Mucosa of descending colon (tissue), 3 donors: Measurements from ENCODE around the gene CA5A. TPM values are rescaled to one million over a fixed set of nuclear protein-coding genes. Genes with fewer than 3 reads are reported as not detected.
A peak's percentile ranks its signal among the peaks of the same experiment; 100 is the strongest.
"Not testable (repeated sequence)": the region's sequence is repeated elsewhere in the genome, so short reads cannot be mapped to it uniquely, and the experiment has no call there.

Experiments
- ATAC-seq: fragments of 200-7000 bp; cut with Tn5 transposase; one replicate; pipeline ENCODE4 v1.9.1; 2020; ENCODE audit warnings: mild to moderate bottlenecking, moderate library complexity
- DNase-seq, 3 donors: peaks; one replicate each; pipeline ENCODE4 v3.0.0-alpha.2; 2020
- H3K36me3 ChIP-seq: fragments of 200-600 bp; one replicate; pipeline ENCODE4 v1.8.0; 2021; ENCODE audit warnings: low read depth, mild to moderate bottlenecking
- H3K4me1 ChIP-seq: fragments of 200-600 bp; one replicate; pipeline ENCODE4 v1.8.0; 2021; ENCODE audit warnings: low read depth, mild to moderate bottlenecking
- H3K4me3 ChIP-seq: fragments of 200-600 bp; one replicate; pipeline ENCODE4 v1.8.0; 2021; ENCODE audit warnings: mild to moderate bottlenecking
- H3K9me3 ChIP-seq: fragments of 200-600 bp; one replicate; pipeline ENCODE4 v1.8.0; 2021; ENCODE audit warnings: mild to moderate bottlenecking
- CTCF ChIP-seq: fragments of 200-600 bp; IDR thresholded peaks from one replicate; pipeline ENCODE4 v1.8.0; 2022; ENCODE audit warnings: antibody characterized with exemption, mild to moderate bottlenecking
- intact Hi-C, 2 donors: fragments of 100-400 bp; cut with DNase I in 1 of 2; cut with micrococcal nuclease in 1 of 2; formaldehyde crosslinking; loops; one replicate each; pipeline versions ENCODE4 v1.11.0 to v1.11.1; 2022; cut with DNase I, micrococcal nuclease
- long read RNA-seq, 2 donors: library from polyadenylated mRNA; unstranded; transcript quantifications; one replicate each; pipeline ENCODE4 v2.0.0, GENCODE V29; 2019 to 2021
- total RNA-seq, 3 donors: library from RNA; stranded (reverse); fragmentation: NEBNext Ultra II Directional in 2 of 3; extraction: Animal tissue kit (Norgen Biotek cat#: 25700) in 2 of 3; gene quantifications; one replicate each; pipeline versions ENCODE4 v1.2.1 to v1.2.4, GENCODE V29; 2021 to 2023
- donor health status: DM: no; HTN: no; CAD: no; lungs with moderate emphysema.
- donor health status: DM: no; HTN: no; CAD: no.
- donor health status: DM: no; HTN: yes; CAD: no.

The CA5A gene
- under 1 TPM in 2 of 3 donors, not detected in 1; 0.05 to 0.25 TPM for total RNA-seq
- long read RNA-seq, donor 1: 0 reads
- long read RNA-seq, donor 2: 0 reads

- DNase-seq (no peak), ATAC-seq (no peak)
- H3K4me1 ChIP-seq: no peaks in the 10 kb centered on the region
- no peak within 1 kb of the TSS for H3K4me3 ChIP-seq
- H3K36me3 ChIP-seq: no peaks in the 10 kb centered on the region
- no peak for TF ChIP-seq CTCF
- intact Hi-C loops: no loop called here
- H3K9me3 ChIP-seq: no peaks in the 10 kb centered on the region
Measured at GRCh38 chr16:87936375-87937230, at the start of gene CA5A. Gene CA5A (minus strand): TSS chr16:87936529. CDS start chr16:87936450, 79 bp downstream.

- H3K9me3 ChIP-seq, intact Hi-C loops, H3K36me3 ChIP-seq, DNase-seq, ATAC-seq, H3K4me1 ChIP-seq, H3K4me3 ChIP-seq: not testable (repeated sequence)
Measured at GRCh38 chr16:87985493-87985892, 49.2 kb upstream of the CA5A start.

- intact Hi-C loops: no loop called here
- no peaks in the 10 kb centered on the region for H3K9me3 ChIP-seq
- no peaks in the 10 kb centered on the region for H3K36me3 ChIP-seq
- ATAC-seq (no peak), DNase-seq (no peak)
- H3K4me3 ChIP-seq: no peak overlapping the region
- TF ChIP-seq CTCF: no peak
- no peaks in the 10 kb centered on the region for H3K4me1 ChIP-seq
Measured at GRCh38 chr16:87984632-87985267, 48.4 kb upstream of the CA5A start.

- intact Hi-C loops, DNase-seq, ATAC-seq, H3K4me3 ChIP-seq, H3K36me3 ChIP-seq, H3K9me3 ChIP-seq, H3K4me1 ChIP-seq: not testable (repeated sequence)
Measured at GRCh38 chr16:87984180-87984579, 47.9 kb upstream of the CA5A start.

- DNase-seq, H3K4me3 ChIP-seq, H3K36me3 ChIP-seq, H3K4me1 ChIP-seq, intact Hi-C loops, ATAC-seq, H3K9me3 ChIP-seq: not testable (repeated sequence)
Measured at GRCh38 chr16:87983737-87984097, 47.4 kb upstream of the CA5A start.

- intact Hi-C loops, H3K4me3 ChIP-seq, H3K9me3 ChIP-seq, DNase-seq, H3K36me3 ChIP-seq, H3K4me1 ChIP-seq: not testable (repeated sequence)
- ATAC-seq: peak; percentile 87
Measured at GRCh38 chr16:87983072-87983736, 46.9 kb upstream of the CA5A start.

GRCh38 chr16:87982581-87983041 is 46.3 kb upstream of the CA5A start:
- DNase-seq (no peak), ATAC-seq (no peak)
- TF ChIP-seq CTCF: no peak
- Histone ChIP-seq H3K36me3 (no peaks in the 10 kb centered on the region), H3K4me3 (no peak overlapping the region), H3K9me3 (no peaks in the 10 kb centered on the region), H3K4me1 (no peaks in the 10 kb centered on the region)
- intact Hi-C loops: no loop called here

GRCh38 chr16:87981376-87981775 is 45.0 kb upstream of the CA5A start:
- H3K9me3 ChIP-seq, ATAC-seq, intact Hi-C loops, H3K4me3 ChIP-seq, H3K4me1 ChIP-seq, DNase-seq, H3K36me3 ChIP-seq: not testable (repeated sequence)

- H3K4me1 ChIP-seq, H3K36me3 ChIP-seq, H3K9me3 ChIP-seq, intact Hi-C loops, DNase-seq, ATAC-seq, H3K4me3 ChIP-seq: not testable (repeated sequence)
Measured at GRCh38 chr16:87979911-87980630, 43.7 kb upstream of the CA5A start.
